ENCODE data around the gene PAK5. TPM values are rescaled to one million over a fixed set of nuclear protein-coding genes. Genes with fewer than 3 reads are reported as not detected.

Gene PAK5
- total RNA-seq, 1 donor from 2014 or later = not detected

DNA sequence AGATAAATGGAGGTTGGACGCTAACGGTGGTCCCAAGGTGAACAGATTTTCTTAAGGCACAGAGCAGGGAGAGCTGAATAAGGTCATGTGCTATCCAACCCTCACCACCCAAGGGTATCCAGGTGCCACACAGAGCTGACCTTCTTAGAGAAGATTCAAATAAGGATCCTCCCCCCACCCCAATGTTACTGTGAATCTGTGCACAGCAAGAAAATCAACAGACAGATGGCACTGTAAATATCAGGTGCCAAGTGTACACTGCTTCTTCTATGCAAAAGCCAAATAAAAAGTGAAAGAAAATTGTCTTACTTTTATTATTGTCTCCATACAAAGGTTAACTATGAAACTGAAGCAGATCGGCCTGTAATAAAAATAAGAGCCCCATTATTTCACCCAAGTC is 96.9 kb downstream of the PAK5 start:
- intact Hi-C loops (cut with DNase I) = no loop called here

GRCh38 chr20:9740486-9740885 is 98.4 kb downstream of the PAK5 start:
- Histone ChIP-seq H3K27me3 (no peaks in the 10 kb centered on the region), H3K27ac (no peak overlapping the region), H3K9me3 (no peaks in the 10 kb centered on the region), H3K4me3 (no peak overlapping the region), H3K4me1 (no peaks in the 10 kb centered on the region), H3K36me3 (no peaks in the 10 kb centered on the region)
- TF ChIP-seq, protein P1, sequence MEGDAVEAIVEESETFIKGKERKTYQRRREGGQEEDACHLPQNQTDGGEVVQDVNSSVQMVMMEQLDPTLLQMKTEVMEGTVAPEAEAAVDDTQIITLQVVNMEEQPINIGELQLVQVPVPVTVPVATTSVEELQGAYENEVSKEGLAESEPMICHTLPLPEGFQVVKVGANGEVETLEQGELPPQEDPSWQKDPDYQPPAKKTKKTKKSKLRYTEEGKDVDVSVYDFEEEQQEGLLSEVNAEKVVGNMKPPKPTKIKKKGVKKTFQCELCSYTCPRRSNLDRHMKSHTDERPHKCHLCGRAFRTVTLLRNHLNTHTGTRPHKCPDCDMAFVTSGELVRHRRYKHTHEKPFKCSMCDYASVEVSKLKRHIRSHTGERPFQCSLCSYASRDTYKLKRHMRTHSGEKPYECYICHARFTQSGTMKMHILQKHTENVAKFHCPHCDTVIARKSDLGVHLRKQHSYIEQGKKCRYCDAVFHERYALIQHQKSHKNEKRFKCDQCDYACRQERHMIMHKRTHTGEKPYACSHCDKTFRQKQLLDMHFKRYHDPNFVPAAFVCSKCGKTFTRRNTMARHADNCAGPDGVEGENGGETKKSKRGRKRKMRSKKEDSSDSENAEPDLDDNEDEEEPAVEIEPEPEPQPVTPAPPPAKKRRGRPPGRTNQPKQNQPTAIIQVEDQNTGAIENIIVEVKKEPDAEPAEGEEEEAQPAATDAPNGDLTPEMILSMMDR (IDR thresholded peaks at IDR 0.05) = no peak
- no peak for DNase-seq (ENCODE audit: low spot score in 2 of 2)
- intact Hi-C loops (cut with DNase I) = no loop called here

More for the DNA sequence above, 96.9 kb downstream of the PAK5 start:
- no peak overlapping the region for H3K27ac ChIP-seq
- H3K27me3 ChIP-seq = no peaks in the 10 kb centered on the region
- H3K36me3 ChIP-seq = no peaks in the 10 kb centered on the region
- H3K4me3 ChIP-seq = no peak overlapping the region
- no peak for DNase-seq (ENCODE audit: low spot score in 2 of 2)
- H3K9me3 ChIP-seq = no peaks in the 10 kb centered on the region
- TF ChIP-seq, protein P1 (IDR thresholded peaks at IDR 0.05) = no peak
- H3K4me1 ChIP-seq = no peaks in the 10 kb centered on the region

DNA sequence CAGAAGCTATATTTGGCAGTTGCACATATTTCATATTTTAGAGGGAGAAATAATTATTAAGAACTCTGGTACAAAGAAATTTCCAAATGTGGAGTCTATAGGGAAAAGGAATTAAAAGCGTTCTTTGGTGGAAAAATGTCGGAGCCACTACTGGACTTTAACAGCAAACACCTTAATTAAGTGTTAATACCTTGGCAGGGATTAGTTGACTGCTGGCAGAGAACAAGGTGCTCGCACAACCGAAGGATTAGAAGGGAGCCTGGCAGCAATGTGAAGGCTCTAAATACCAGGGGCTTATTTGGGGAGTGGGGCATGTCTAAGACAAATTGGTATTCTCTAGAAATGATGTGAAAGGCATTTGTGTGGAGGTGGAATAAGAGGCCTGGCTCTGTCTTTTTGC is 98.9 kb downstream of the PAK5 start:
- Histone ChIP-seq H3K4me3 (no peak overlapping the region), H3K4me1 (no peaks in the 10 kb centered on the region), H3K36me3 (no peaks in the 10 kb centered on the region), H3K27ac (no peak overlapping the region), H3K27me3 (no peaks in the 10 kb centered on the region), H3K9me3 (no peaks in the 10 kb centered on the region)
- intact Hi-C loops (cut with DNase I) = no loop called here
- TF ChIP-seq, protein P1 (IDR thresholded peaks at IDR 0.05) = no peak
- no peak for DNase-seq (ENCODE audit: low spot score in 2 of 2)

GRCh38 chr20:9736373-9736772 is 102.5 kb downstream of the PAK5 start:
- no peaks in the 10 kb centered on the region for H3K9me3 ChIP-seq
- H3K27me3 ChIP-seq = no peaks in the 10 kb centered on the region
- TF ChIP-seq, protein P1 (IDR thresholded peaks at IDR 0.05) = no peak
- no peak overlapping the region for H3K27ac ChIP-seq
- intact Hi-C loops (cut with DNase I) = no loop called here
- H3K36me3 ChIP-seq = no peaks in the 10 kb centered on the region
- no peak overlapping the region for H3K4me3 ChIP-seq
- no peaks in the 10 kb centered on the region for H3K4me1 ChIP-seq
- DNase-seq (ENCODE audit: low spot score in 2 of 2) = no peak

- Histone ChIP-seq H3K4me1 (no peaks in the 10 kb centered on the region), H3K27ac (no peak overlapping the region), H3K4me3 (no peak overlapping the region), H3K36me3 (no peaks in the 10 kb centered on the region), H3K9me3 (no peaks in the 10 kb centered on the region), H3K27me3 (no peaks in the 10 kb centered on the region)
- no peak for DNase-seq (ENCODE audit: low spot score in 2 of 2)
- intact Hi-C loops (cut with DNase I) = no loop called here
- TF ChIP-seq, protein P1 (IDR thresholded peaks at IDR 0.05) = no peak
These were observed 115.2 kb downstream of the PAK5 start for GRCh38 chr20:9723501-9724202.

- Histone ChIP-seq H3K27me3 (no peaks in the 10 kb centered on the region), H3K4me1 (no peaks in the 10 kb centered on the region), H3K27ac (no peak overlapping the region), H3K9me3 (no peaks in the 10 kb centered on the region), H3K4me3 (no peak overlapping the region), H3K36me3 (no peaks in the 10 kb centered on the region)
- intact Hi-C loops (cut with DNase I) = no loop called here
- TF ChIP-seq, protein P1 (IDR thresholded peaks at IDR 0.05) = no peak
- no peak for DNase-seq (ENCODE audit: low spot score in 2 of 2)
These were observed 127.0 kb downstream of the PAK5 start for GRCh38 chr20:9711872-9712271.
